Astrocyte (in vitro differentiated cells and primary cell): ENCODE results near the gene CTTNBP2.

Experiments used
- EZH2 ChIP-seq: IDR thresholded peaks from 2 replicates; pipeline ENCODE4 v1.6.1; 2012; ENCODE audit warnings: mild to moderate bottlenecking, low read length, inconsistent platforms; ENCODE audit not compliant: insufficient read depth
- TF ChIP-seq, protein P1 (sequence below): IDR thresholded peaks from 2 replicates; pipeline ENCODE4 v1.5.1; 2011; ENCODE audit warnings: low read depth, mild to moderate bottlenecking, inconsistent platforms, low read length, moderate library complexity; ENCODE audit not compliant: insufficient read depth

DNA sequence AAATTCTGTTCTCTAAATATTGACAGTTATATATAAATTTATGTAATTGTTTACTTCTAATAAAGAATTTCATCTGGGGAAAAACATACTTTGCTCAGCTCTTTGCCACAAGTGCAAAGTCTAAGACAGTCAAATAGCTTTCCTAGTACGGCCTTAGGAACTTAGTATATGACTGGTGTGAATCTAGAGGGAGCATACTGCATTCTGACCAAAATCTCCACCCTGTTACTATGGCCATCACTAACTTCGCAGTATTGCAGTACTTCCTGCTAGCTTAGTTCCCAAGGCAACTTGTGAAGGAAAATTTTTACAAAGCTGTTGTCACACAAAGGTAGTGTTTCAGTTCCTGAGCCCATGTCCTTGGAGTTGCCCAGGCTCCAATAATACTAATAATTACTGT, 211.9 kb downstream of the CTTNBP2 start:
- TF ChIP-seq, protein P1, sequence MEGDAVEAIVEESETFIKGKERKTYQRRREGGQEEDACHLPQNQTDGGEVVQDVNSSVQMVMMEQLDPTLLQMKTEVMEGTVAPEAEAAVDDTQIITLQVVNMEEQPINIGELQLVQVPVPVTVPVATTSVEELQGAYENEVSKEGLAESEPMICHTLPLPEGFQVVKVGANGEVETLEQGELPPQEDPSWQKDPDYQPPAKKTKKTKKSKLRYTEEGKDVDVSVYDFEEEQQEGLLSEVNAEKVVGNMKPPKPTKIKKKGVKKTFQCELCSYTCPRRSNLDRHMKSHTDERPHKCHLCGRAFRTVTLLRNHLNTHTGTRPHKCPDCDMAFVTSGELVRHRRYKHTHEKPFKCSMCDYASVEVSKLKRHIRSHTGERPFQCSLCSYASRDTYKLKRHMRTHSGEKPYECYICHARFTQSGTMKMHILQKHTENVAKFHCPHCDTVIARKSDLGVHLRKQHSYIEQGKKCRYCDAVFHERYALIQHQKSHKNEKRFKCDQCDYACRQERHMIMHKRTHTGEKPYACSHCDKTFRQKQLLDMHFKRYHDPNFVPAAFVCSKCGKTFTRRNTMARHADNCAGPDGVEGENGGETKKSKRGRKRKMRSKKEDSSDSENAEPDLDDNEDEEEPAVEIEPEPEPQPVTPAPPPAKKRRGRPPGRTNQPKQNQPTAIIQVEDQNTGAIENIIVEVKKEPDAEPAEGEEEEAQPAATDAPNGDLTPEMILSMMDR = no peak
- no peak for TF ChIP-seq EZH2
